HG03469 (cell line): ENCODE data around the gene MAP4.
"Not testable (repeated sequence)": the region's sequence is repeated elsewhere in the genome, so short reads cannot be mapped to it uniquely, and the experiment has no call there.

Experiments used
- ATAC-seq: cut with Tn5 transposase; IDR thresholded peaks from one replicate; pipeline ENCODE4 v1.9.1; 2021; ENCODE audit warnings: mild to moderate bottlenecking, moderate library complexity, moderate number of reproducible peaks; ENCODE audit not compliant: unreplicated experiment

Gene MAP4

DNA sequence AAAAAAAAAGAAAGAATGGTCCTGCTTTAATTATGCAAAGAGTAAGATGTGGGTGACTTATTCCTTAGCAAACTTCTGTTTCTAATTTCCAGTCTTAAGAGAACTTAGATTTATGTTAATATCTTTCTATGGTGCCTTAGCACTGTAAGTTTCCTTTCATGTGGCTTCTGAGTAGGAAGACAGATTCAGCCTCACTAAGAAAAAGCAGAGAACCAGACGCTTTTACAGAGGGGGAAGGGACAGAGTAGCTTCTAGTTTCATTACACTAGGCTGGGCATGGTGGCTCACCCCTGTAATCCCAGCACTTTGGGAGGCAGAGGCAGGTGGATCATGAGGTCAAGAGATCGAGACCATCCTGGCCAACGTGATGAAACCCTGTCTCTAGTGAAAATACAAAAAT, 118.3 kb downstream of the MAP4 start:
- no peak for ATAC-seq

DNA sequence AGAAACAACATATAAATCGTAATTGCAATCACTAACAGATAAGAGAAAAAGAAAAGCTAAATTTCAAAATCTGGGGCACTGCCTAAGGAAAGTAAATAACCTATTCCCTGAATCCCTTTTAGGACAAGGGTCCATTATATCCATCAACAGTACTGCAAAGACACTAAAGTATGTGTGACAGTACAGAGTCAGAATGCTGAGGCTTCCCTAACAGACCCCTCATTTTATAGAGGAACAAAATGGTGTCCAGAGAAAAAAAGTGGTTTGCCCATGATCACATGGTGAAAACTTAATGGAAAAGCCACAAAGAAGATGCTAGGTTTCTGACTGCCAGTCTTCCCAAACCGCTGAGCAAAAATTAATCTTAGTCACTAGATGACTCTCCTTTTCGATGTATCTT, 119.5 kb downstream of the MAP4 start:
- no peak for ATAC-seq

DNA sequence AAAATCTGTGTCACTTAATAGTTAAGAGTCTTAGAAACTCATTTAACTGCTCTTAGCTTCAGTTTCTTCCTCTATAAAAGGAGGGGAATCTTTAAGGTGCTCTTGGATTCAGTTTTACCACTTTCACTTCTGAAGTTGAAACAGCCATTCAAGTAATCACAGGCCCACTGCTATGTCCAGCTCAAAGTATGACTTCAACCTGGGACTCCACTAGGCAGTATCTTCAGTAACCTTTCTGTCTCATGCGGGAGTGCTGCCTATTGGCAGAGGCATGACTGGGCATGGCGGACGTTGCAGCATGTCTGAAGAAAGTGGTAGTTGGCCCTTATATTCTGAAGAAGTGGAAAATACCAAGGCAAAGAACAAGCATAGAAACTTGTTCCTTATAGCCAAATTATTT, 121.0 kb downstream of the MAP4 start:
- ATAC-seq, result no peak

DNA sequence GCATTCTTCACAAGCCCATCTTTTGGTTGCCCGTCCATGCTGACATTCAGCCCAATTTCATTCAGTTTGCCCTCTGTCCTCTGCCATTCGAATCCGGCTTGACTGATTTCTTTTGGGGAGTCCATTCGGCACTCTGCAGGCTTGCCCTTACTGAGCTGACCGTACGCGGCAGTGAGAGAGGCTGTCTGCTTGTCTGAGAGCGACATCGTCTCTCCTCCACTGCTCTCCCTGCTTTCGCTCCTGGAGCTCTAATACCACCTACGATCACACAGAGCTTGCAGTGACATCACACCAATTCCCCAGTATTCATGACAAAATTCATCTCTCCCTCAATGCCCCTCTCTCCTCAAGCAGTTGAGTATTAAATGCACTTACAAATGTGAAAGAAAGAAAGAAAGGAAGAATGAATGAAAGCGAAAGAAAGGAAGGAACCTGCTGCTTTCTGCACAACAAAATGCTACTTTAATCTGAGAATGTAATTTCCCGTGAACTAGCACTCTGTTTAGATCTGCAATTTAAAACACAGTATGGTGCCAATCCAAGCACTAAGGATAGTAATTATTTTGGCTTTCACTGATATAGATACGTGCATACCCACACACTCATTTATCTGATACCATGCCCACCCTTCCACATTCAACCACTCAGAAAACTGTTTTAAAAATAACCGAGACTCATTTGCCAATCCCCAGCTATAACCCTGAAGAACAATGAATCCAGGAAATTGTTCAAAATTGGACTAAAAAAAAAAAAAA, 123.8 kb downstream of the MAP4 start:
- no peak for ATAC-seq

DNA sequence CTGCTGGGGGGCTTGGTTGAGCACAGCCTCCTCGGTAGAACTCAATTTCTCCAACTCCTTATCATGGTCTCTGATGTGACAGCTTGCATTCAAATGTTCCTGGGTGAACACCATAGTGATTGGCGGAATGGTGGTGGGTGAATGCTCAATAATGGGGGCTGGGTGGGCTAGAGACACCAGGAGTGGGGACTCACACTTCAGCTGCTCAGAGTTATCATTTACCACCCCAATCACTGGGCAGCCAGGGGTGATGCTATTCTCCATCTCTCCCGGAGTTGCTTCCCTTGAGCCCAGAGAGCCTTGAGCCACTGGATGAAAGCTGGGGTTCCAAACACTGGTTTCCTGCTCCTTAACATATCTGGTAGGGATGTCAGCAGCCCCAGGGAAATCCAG, 124.6 kb downstream of the MAP4 start:
- ATAC-seq, result no peak

DNA sequence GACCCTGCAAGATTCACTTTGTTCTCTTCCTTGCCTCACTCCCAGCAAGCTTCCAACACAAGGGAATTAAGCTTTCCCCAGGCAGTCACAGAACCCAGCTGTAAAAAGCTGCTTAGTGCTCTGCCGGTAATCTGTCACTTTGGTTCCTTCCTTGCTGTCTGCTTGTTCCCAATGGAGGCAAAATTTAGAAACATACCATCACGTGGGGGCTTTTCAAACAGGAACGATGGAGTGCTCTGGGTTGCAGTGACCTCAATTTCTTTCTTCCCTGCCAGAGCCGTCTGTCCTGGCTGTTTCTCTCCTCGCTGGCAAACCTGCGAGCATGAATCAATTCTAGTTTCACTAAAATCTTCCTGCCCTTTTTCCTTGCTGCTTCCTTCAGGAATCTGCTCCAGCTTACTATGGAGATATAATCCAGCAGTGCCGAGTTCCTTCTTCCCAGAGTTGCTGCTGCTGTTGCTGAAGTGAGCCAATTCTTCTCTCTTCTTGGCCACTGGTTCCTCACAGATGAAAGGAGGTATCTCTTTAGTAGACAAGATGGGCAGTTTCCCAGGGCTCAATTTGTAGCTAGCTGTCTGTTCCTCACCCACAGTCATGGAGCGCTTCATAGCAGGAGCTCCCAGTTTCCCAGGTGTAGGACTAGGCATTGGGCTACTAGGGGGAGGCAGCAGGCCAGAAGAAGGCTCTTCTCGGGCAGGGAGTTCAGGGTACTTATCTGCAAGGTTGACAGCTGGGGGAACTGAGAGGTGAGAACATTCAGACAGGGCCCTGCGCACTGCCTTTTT, 125.2 kb downstream of the MAP4 start:
- ATAC-seq, result no peak

DNA sequence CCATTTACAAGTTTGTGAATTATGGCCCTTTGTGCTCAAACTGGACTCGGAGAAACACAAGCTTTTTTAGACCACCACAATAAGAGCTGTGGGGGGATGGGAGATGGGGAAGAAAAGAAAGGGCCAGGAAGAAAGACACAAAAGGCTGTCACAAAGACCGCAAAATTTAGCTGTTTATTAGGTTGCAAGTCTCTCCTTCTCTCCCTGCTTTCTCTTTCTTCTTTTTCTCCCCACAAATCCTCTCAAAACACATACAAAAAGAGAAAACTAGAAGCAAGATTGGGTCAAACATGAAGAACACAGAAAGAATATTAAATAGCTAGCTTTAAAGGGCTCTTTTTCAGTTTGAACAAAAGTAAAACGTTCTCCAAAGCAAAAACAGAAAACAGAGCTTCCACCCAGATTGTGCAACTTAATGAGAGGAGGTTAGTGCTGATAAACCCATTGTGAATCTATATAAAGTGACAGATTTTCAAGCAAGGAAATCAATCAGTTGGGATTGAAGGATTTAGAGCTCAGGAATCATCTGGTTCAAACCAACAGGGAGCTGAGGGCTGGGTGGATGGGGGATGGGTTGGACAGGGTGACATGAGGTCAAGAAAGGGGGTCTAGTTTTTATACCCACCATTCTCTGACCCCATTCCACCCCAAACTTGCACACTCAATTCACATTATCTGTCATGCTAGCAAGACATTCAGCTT, 125.9 kb downstream of the MAP4 start:
- no peak for ATAC-seq

DNA sequence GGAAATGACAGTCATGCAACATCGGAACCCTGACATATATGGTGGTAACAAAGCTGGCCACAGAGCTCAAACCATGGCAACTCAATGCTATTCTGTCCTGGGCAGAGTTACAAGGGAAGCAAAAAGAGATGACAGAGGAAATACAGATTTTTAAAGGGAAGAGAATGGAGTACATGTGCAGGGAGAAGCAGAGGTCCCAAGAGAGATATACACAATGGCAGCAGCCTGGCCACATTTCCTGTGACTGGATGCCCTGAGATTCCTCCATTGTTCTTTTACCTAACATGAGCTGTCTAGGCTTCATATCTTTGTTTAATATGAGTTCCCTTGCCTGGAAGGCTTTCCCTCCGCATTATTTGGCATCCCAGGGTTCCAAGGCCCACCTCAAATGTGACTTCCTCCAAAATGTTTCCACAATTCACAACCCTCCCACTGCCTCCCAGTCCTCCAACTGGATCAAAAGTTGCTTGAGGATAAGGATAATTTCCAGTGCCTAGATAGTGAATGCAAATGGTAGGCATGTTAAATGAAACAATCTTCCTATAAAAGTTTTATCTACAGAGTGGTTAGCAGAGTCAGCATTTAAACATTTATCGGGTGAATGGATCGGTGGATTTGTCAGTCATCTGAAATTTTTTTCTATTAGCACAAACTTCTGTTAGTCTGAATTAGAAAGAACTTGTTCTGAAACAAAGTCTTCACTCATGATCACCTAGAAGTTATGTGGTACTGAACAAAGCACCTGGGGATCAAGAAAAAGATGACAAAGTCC, 127.0 kb downstream of the MAP4 start:
- ATAC-seq, result no peak

DNA sequence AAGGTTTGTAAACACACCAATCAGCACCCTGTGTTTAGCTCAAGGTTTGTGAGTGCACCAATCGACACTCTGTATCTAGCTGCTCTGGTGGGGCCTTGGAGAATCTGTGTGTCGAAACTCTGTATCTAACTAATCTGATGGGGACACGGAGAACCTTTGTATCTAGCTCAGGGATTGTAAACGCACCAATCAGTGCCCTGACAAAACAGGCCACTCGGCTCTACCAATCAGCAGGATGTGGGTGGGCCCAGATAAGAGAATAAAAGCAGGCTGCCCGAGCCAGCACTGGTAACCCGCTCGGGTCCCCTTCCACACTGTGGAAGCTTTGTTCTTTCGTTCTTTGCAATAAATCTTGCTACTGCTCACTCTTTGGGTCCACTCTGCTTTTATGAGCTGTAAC, 128.2 kb downstream of the MAP4 start:
- ATAC-seq, result not testable (repeated sequence)

DNA sequence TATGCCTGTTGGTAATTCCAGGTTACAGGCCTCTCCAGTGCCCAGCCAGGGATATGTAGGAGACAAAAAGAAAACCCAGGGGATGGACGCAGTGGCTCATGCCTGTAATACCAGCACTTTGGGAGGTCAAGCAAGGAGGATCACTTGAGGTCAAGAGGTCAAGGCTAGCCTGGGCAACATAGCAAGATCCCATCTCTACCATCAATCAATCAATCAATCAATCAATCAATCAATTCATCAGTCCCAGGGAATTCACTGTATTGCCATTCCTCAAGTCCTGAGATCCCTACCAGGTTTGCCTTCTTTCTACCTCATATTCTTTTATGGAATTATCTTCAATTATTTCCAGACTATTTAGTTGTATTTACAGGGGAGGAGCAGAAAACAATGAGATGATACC, 131.0 kb downstream of the MAP4 start:
- no peak for ATAC-seq

DNA sequence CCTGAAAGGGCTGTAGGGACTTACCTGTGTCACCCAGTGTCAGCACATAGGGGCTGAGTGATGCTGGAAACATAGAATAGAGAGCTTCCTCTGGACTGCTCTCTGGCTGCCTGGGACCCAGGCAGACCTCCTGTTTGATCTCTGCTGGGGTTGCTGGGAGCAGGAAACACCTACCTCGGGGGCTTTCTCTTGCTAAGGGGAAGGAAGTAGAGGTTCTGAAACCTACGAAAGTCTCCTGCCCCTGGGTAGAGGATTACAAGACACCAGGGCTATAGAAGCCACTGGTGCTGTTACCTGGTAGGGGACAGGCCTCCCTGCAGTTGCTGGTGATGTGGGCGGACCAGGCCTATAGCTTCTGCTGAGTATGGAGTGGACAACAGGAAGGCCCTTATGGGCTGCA, 131.6 kb downstream of the MAP4 start:
- ATAC-seq, result no peak

DNA sequence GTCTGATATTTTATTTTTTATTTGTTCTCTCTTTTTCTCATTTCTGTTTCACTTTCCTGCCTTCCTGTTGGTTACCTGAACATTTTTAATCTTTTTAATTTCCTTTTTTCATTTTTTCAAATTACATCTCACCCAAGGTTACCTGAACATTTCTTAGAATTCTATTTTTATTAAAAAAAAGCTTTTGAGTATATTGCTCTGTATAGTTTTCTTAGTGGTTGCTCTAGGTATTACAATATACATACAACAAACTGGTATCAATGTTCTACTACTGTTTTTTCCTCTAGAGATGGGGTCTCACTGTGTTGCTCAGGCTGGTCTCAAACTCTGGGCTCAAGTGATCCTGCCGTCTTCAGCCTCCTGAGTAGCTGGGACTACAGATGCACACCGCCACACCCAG, 133.9 kb downstream of the MAP4 start:
- ATAC-seq, result no peak

DNA sequence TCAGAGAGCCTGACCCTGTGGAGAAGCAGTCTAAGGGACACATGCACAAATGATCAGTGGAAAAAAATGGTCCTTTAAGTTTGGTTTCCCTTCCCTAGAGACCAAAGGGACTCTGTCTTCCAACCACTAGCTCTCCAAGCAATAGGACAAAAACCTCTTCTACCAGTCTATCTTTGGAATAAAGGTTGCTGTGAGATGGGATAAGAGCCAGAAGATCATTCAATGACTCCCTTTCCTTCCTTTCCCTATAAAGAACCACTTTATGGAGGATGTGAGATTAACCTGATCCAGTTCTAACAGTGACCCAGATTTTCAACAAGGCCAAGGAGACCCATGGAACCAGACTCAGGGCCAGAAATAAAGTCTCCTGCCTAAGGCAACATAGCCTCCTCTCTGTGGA, 138.5 kb downstream of the MAP4 start:
- no peak for ATAC-seq

DNA sequence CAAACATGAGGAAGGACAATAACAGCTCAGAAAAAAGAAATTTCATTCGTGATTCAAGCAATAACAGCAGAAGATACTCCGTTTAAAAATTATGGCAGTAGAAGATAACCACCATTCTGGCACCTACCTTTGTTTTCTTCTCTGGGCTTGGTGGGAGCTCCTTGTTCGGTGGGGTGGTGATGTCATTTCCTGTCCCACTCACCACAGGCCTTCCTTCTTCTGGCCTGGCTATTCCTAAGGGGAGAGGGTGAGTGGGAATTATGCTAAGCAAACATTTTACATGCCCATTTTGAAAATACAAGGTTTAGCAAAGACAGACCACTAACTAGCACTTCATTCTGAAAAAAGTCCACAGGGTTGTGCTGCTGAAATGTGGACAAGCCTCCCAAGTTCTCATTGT, 138.9 kb downstream of the MAP4 start:
- no peak for ATAC-seq

DNA sequence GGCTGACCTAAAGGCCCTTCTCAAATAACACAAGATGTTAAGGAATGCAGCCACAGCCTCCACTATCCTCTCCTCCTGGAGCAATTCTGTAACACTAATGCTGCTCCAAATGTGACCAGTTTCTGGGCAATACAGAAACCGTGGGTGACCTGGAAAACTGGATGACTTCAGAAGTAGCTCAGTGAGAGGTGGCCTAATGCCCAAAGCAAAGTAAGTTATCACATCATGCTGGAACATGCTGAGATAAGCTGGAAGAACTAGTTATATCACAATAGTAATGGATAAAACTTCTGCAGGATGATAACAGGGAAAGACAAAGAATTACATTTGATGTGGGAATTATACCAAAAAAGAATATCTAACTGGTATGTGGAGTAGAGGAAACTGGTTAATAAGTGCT, 141.3 kb downstream of the MAP4 start:
- no peak for ATAC-seq

DNA sequence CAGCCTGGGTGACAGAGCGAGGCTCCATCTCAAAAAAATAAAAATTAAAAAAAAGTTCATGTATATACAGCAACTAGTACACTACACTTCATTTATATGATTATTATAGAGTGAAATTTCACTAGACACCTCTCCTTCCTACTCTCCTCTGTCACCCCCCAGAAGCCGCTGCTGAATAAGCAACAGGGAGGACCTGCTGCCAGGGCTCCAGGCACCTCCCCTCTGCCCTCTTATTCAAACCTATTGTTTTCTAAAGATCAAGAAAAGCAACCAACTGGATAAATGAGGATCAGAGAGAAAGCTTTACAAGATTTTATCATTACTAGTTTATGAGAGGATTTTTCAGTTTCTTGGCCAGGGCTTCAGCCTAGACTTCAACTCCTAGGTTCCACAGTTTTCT, 141.8 kb downstream of the MAP4 start:
- no peak for ATAC-seq

DNA sequence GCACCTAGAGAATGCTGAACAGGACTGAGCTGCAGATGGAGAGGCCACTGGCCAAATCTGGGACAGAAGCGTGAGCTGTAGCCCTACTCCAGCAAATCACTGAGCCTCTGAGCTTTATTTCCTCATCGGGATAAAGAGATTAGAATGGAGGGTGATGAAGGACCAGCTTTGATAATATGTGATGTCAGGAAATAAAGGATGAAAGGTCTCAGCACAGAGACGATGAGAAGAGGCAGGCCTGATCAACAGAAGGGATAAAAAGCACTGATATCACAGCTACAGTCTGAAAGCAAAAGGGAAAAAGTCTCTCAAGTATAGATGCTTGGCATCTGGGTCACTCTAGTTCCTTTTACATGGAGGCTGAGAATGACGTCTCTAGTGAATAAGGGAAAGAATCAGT, 143.3 kb downstream of the MAP4 start:
- no peak for ATAC-seq

DNA sequence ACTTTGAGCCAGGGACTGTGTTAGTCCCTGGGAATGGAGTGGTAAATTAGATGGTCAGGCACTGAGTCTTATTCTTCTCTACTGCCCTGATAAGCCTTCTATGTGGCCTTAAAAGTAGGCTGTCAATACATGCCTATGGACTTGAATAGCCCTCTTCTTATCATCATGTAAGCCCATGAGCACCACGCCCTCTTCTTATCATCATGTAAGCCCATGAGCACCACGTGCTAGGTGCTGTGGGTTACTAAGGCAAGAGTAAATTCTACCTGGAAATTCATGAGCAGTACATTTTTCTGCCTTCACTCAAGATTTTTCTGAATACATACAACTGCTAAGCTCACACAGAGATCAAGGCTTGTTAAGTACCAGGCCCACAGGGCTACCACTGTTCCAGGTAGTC, 144.8 kb downstream of the MAP4 start:
- ATAC-seq, result no peak

DNA sequence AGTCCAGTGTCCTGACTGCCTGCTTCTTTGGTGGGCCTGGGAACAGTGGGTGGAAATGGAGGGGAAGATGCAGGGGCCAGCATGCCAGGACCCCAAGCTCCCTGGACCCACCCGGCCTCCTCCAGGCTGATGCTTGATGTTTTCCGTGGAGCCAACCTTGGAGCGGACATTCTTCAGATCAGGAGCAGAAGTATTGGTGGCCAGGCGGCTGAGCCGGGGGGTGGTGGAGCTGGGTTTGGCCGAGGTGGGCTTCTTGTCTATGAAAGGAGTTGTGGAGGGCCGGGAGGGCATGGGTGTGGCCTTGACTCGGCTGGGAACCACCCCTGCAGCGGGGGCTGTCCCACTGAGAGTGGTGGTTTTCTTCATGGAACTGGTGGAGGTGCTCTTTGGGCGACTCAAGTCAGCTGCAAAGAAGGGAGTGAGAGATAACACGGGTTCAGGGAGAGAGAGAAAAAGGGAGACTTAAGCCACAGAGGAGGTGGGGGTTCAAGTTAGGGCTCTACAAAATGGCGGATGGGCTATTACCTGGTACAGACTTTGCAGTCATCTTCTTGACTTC, 145.4 kb downstream of the MAP4 start:
- no peak for ATAC-seq

DNA sequence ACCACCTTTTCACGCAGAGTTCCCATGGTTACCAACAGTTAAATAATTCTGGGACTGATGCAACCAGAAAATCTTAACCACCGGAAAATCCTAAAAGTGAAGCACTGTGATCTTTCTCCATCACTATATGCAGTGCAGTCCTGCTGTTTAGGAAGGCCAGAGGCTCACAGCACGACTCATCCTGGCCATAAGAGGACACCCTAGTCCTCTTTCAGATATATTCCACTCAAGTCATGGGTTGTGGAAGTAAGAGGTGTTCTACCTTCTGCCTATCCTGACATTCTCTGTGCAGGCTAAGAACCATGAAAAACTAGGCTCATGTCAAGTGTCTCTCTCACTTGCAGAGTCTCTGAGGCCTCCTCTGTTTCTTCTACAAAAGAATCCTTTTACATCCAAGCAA, 146.1 kb downstream of the MAP4 start:
- ATAC-seq, result no peak

DNA sequence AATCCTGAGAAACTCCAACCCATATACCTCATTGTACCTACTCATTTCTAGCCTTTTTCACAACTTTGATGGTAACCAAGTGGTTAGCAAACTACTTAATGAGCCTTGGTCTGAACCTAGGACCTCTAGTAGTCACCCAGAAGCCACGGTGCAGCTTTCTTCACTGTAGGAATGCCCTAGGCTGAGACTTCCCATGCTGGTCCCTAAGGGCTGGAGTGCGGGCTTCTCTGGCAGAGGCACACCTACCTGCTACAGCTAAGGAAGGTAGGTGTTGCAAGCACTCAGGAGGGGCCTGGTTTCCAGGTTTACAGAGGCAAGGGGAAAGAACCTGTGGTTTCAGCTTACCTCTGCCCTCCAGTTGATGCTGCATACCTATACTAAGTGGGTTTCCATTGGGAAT, 147.9 kb downstream of the MAP4 start:
- ATAC-seq, result no peak
